GM20431 (cell line): ENCODE data around the gene ZNF627.
"Not testable (repeated sequence)": the region's sequence is repeated elsewhere in the genome, so short reads cannot be mapped to it uniquely, and the experiment has no call there.

ENCODE experiments used
- in situ Hi-C: fragments of 300-500 bp; cut with MseI, MboI; formaldehyde crosslinking; loops from one replicate; pipeline ENCODE4 v1.15.0; 2020; ENCODE audit warnings: low sequenced_read_pairs; ENCODE audit not compliant: unreplicated experiment

Gene ZNF627

GRCh38 chr19:11597202-11598102 is at the start of gene ZNF627:
ZNF627 (plus strand) TSS chr19:11597483; CDS start chr19:11597628, 145 bp downstream.
- in situ Hi-C loops, result no loop called here

- in situ Hi-C loops, result no loop called here
These were observed 49.2 kb upstream of the ZNF627 start for GRCh38 chr19:11547929-11548700.

GRCh38 chr19:11549386-11549953 is 47.8 kb upstream of the ZNF627 start:
- in situ Hi-C loops, result no loop called here

GRCh38 chr19:11550265-11550664 is 47.0 kb upstream of the ZNF627 start:
- in situ Hi-C loops, result no loop called here

- in situ Hi-C loops, result no loop called here
These were observed 45.6 kb upstream of the ZNF627 start for GRCh38 chr19:11551603-11552235.

- in situ Hi-C loops, result no loop called here
These were observed 44.5 kb upstream of the ZNF627 start for GRCh38 chr19:11552666-11553372.

GRCh38 chr19:11554160-11554559 is 43.1 kb upstream of the ZNF627 start:
- in situ Hi-C loops, result no loop called here

- in situ Hi-C loops, result no loop called here
These were observed 42.0 kb upstream of the ZNF627 start for GRCh38 chr19:11555246-11555645.

GRCh38 chr19:11556634-11557420 is 40.5 kb upstream of the ZNF627 start:
- in situ Hi-C loops, result no loop called here

- in situ Hi-C loops, result no loop called here
These were observed 38.1 kb upstream of the ZNF627 start, which contains the start of gene ELOF1 for GRCh38 chr19:11558881-11559828. ELOF1 (minus strand) TSS chr19:11559230; CDS start chr19:11554347, 4,883 bp downstream.

- in situ Hi-C loops, result no loop called here
These were observed 36.8 kb upstream of the ZNF627 start for GRCh38 chr19:11560404-11561051.

GRCh38 chr19:11563532-11563931 is 33.8 kb upstream of the ZNF627 start:
- in situ Hi-C loops, result no loop called here

GRCh38 chr19:11564082-11564807 is 33.0 kb upstream of the ZNF627 start:
- in situ Hi-C loops, result not testable (repeated sequence)

- in situ Hi-C loops, result not testable (repeated sequence)
These were observed 31.7 kb upstream of the ZNF627 start for GRCh38 chr19:11565649-11565980.

GRCh38 chr19:11566164-11566563 is 31.1 kb upstream of the ZNF627 start:
- in situ Hi-C loops, result no loop called here

GRCh38 chr19:11570039-11570462 is 27.2 kb upstream of the ZNF627 start:
- in situ Hi-C loops, result no loop called here

- in situ Hi-C loops, result not testable (repeated sequence)
These were observed 23.9 kb upstream of the ZNF627 start for GRCh38 chr19:11573354-11573753.
